ENCODE data around the gene MRGPRX4. TPM values are rescaled to one million over a fixed set of nuclear protein-coding genes. Genes with fewer than 3 reads are reported as not detected.
"Not testable (repeated sequence)": the region's sequence is repeated elsewhere in the genome, so short reads cannot be mapped to it uniquely, and the experiment has no call there.

The MRGPRX4 gene
- not detected in 2 replicates for total RNA-seq (2014; rRNA removed; shearing (Covaris generic))
- not detected in 2 replicates for polyA plus RNA-seq (2014; cell fraction: nucleus; rRNA removed)

GRCh38 chr11:18172666-18173065, at the start of gene MRGPRX4:
TSS of gene MRGPRX4 (plus strand) at chr11:18172837. CDS start at chr11:18173257, 420 bp downstream.
- DNase-seq (ENCODE audit: extremely low read depth, low read depth): peak; percentile 4

- DNase-seq (ENCODE audit: extremely low read depth, low read depth): not testable (repeated sequence)
These were observed 41.5 kb upstream of the MRGPRX4 start for GRCh38 chr11:18131115-18131514.

- DNase-seq (ENCODE audit: extremely low read depth, low read depth): no peak
These were observed 40.3 kb upstream of the MRGPRX4 start, which contains the start of gene MRGPRX3 for GRCh38 chr11:18132341-18132740. TSS of gene MRGPRX3 (plus strand) at chr11:18132571. CDS start at chr11:18137203, 4,632 bp downstream.

GRCh38 chr11:18135308-18135707, 37.3 kb upstream of the MRGPRX4 start:
- no peak for DNase-seq (ENCODE audit: extremely low read depth, low read depth)

GRCh38 chr11:18137186-18137800, 35.3 kb upstream of the MRGPRX4 start:
- DNase-seq (ENCODE audit: extremely low read depth, low read depth): no peak

- DNase-seq (ENCODE audit: extremely low read depth, low read depth): no peak
These were observed 32.5 kb upstream of the MRGPRX4 start for GRCh38 chr11:18140145-18140544.

- DNase-seq (ENCODE audit: extremely low read depth, low read depth): no peak
These were observed 28.4 kb upstream of the MRGPRX4 start for GRCh38 chr11:18144243-18144642.

- no peak for DNase-seq (ENCODE audit: extremely low read depth, low read depth)
These were observed 27.6 kb upstream of the MRGPRX4 start for GRCh38 chr11:18145025-18145424.

- no peak for DNase-seq (ENCODE audit: extremely low read depth, low read depth)
These were observed 26.8 kb upstream of the MRGPRX4 start for GRCh38 chr11:18145837-18146236.

- no peak for DNase-seq (ENCODE audit: extremely low read depth, low read depth)
These were observed 21.1 kb upstream of the MRGPRX4 start for GRCh38 chr11:18151581-18151980.

- DNase-seq (ENCODE audit: extremely low read depth, low read depth): no peak
These were observed 4.3 kb upstream of the MRGPRX4 start for GRCh38 chr11:18168372-18168771.

GRCh38 chr11:18171377-18172000, 1.1 kb upstream of the MRGPRX4 start:
- peak; percentile 24 for DNase-seq (ENCODE audit: extremely low read depth, low read depth)

GRCh38 chr11:18173225-18173866, 709 bp downstream of the MRGPRX4 start:
- no peak for DNase-seq (ENCODE audit: extremely low read depth, low read depth)

- no peak for DNase-seq (ENCODE audit: extremely low read depth, low read depth)
These were observed 16.2 kb downstream of the MRGPRX4 start for GRCh38 chr11:18188796-18189195.

GRCh38 chr11:18189476-18190245, 17.0 kb downstream of the MRGPRX4 start:
- DNase-seq (ENCODE audit: extremely low read depth, low read depth): not testable (repeated sequence)

- no peak for DNase-seq (ENCODE audit: extremely low read depth, low read depth)
These were observed 18.7 kb downstream of the MRGPRX4 start for GRCh38 chr11:18191376-18191775.

GRCh38 chr11:18193010-18193409, 20.4 kb downstream of the MRGPRX4 start:
- DNase-seq (ENCODE audit: extremely low read depth, low read depth): no peak

GRCh38 chr11:18196532-18196931, 23.9 kb downstream of the MRGPRX4 start:
- DNase-seq (ENCODE audit: extremely low read depth, low read depth): no peak

GRCh38 chr11:18197738-18198137, 25.1 kb downstream of the MRGPRX4 start:
- not testable (repeated sequence) for DNase-seq (ENCODE audit: extremely low read depth, low read depth)

- DNase-seq (ENCODE audit: extremely low read depth, low read depth): peak; percentile 1
These were observed 31.1 kb downstream of the MRGPRX4 start for GRCh38 chr11:18203723-18204122.

GRCh38 chr11:18204220-18204619, 31.6 kb downstream of the MRGPRX4 start:
- no peak for DNase-seq (ENCODE audit: extremely low read depth, low read depth)
